Stimulated activated CD8-positive, alpha-beta memory T cell treated with anti-CD3 and anti-CD28 coated beads, Interleukin-4, amount 100 ng/mL, for 1 hour (primary cell): ENCODE measurements around the gene AK1.
"Not testable (repeated sequence)": the region's sequence is repeated elsewhere in the genome, so short reads cannot be mapped to it uniquely, and the experiment has no call there.

Experiments used
- DNase-seq, 2 donors: peaks; one replicate each; pipeline ENCODE4 v3.0.0-alpha.2; 2020; ENCODE audit warnings: low read depth in 2 of 2, low spot score in 1 of 2

The AK1 gene

GRCh38 chr9:127848756-127849504, 28.5 kb downstream of the AK1 start:
- DNase-seq, result no peak

GRCh38 chr9:127847833-127848755, 29.4 kb downstream of the AK1 start:
- DNase-seq, result no peak

- no peak for DNase-seq
These were observed 30.3 kb downstream of the AK1 start for GRCh38 chr9:127847178-127847510.

- no peak for DNase-seq
These were observed 30.9 kb downstream of the AK1 start for GRCh38 chr9:127846443-127847177.

- DNase-seq, result not testable (repeated sequence)
These were observed 31.9 kb downstream of the AK1 start for GRCh38 chr9:127845619-127846018.

GRCh38 chr9:127844821-127845359, 32.6 kb downstream of the AK1 start:
- no peak for DNase-seq

GRCh38 chr9:127841087-127841835, 36.2 kb downstream of the AK1 start:
- DNase-seq, result no peak

- DNase-seq, result no peak
These were observed 38.9 kb downstream of the AK1 start for GRCh38 chr9:127838375-127839078.

GRCh38 chr9:127837346-127837745, 40.1 kb downstream of the AK1 start:
- DNase-seq, result no peak

GRCh38 chr9:127836561-127836960, 40.9 kb downstream of the AK1 start:
- DNase-seq, result not testable (repeated sequence)

GRCh38 chr9:127835991-127836516, 41.4 kb downstream of the AK1 start:
- DNase-seq, result no peak

GRCh38 chr9:127833555-127833954, 43.9 kb downstream of the AK1 start:
- DNase-seq, result no peak

- DNase-seq, result no peak
These were observed 45.2 kb downstream of the AK1 start for GRCh38 chr9:127832248-127832647.

- no peak for DNase-seq
These were observed 48.1 kb downstream of the AK1 start for GRCh38 chr9:127829205-127829906.

GRCh38 chr9:127828262-127829031, 49.0 kb downstream of the AK1 start:
- DNase-seq, result no peak

- no peak for DNase-seq
These were observed 51.1 kb downstream of the AK1 start for GRCh38 chr9:127826253-127826913.

GRCh38 chr9:127825319-127826051, 52.0 kb downstream of the AK1 start:
- DNase-seq, result no peak
